Measurements from ENCODE around the gene SNX4.
A peak's percentile ranks its signal among the peaks of the same experiment; 100 is the strongest.
"Not testable (repeated sequence)": the region's sequence is repeated elsewhere in the genome, so short reads cannot be mapped to it uniquely, and the experiment has no call there.

SNX4 gene

DNA sequence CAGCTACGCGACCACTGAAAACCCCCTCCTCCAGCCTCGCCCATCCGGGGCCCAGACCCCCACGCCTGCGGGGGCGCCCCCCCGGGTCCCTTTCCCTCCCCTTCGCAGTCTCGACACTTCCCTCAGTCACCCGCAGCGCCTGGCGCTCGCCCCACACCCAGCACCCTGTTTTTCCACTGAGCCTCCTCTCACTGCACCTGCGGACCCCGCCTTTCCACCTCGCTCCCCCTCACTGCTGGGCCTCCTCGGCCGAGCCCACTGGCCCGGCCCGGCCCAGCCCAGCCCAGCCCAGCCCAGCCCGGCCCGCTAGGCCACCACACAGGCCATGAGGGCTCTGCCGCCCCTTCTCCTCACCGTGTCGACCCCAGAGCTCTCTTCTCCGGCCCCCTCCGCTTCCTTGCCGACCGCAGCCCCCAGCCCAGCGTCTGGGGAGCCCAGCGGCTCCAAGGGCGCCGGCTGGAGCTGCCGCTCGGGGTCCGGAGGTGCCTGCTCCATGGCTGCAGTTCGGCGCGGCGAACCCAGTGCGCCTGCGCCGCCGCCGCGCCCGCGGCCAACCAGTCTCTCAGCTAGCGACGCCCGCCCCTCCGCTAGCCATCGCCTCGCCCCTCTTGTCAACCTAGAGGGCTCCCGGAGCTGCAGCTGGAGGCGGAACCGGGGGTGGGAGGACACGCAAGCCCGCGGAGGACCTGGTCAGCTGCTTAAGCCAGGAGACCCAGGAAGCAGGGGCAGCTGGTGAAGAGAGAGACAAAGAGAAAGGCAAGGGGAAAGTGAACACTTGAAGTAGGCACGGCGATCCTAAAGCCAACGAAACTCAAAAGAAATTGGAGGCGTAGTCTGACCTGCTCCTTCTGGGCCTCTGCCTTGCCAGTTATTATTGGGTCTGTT, at the start of gene SNX4:
SNX4 (minus strand) TSS at position 525 of the 885 bp plus-strand sequence; CDS start at position 495, 30 bp downstream.
- DNase-seq: peak; percentile 44 to 95 (median 87)

DNA sequence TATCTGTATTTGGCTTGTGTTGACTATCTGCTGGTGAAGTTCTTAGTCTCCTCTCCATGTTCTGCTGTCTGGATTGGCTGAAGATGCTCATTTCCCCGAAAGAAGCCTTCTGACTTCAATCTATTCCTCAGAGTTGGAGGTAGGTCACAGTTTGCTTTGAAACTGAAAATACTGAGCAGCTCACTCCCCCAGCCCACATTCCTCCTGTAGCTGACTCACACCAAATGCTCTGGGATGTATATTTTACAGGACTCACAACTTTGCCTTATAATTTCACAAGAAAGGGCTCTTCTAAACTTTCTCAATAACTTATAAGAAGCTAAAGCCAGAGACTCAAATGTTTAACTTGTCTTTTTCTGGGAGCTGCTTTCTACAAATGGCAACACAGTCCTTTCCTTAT, 36.3 kb upstream of the SNX4 start:
- no peak for DNase-seq

DNA sequence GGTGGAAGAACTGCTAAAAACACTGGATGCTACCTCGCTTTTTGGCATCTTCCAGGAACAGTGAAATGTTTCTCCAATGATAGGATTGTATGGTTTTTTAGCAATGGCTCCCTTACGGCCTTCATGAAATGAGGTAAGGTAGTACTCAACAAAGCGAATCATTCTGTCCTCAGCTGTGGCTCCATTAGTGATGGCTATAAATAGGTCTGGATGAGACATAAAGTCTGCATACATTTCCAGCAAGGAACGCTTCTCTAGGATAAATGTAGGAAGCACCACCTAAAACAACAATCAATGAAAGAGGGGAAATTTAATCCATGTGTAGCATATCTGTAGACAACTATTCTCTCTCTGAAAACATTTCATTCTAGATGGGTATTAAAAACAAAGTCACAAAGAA, 32.4 kb upstream of the SNX4 start:
- DNase-seq: no peak

GRCh38 chr3:125528920-125529319, 8.9 kb upstream of the SNX4 start:
- DNase-seq: no peak

DNA sequence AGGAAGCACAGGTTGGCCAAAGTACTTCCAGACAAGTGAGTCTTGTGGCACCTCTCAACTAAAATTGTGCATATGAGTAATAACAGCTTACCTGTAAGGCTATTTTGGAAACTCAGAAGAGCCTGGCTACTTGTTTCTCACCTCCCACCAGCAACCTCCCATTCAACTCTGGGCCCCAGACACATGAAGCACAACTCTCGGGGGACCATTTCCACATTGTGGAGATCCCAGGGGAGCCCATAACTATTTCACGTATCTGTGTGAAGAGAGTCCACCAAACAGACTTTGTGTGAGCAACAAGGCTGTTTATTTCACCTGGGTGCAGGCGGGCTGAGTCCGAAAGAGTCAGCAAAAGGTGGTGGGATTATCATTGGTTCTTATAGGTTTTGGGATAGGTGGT, 5.2 kb upstream of the SNX4 start:
- DNase-seq: no peak

- not testable (repeated sequence) for DNase-seq
These were observed 539 bp upstream of the SNX4 start for GRCh38 chr3:125520563-125520919.

GRCh38 chr3:125515421-125515820, 4.6 kb downstream of the SNX4 start:
- DNase-seq: no peak

DNA sequence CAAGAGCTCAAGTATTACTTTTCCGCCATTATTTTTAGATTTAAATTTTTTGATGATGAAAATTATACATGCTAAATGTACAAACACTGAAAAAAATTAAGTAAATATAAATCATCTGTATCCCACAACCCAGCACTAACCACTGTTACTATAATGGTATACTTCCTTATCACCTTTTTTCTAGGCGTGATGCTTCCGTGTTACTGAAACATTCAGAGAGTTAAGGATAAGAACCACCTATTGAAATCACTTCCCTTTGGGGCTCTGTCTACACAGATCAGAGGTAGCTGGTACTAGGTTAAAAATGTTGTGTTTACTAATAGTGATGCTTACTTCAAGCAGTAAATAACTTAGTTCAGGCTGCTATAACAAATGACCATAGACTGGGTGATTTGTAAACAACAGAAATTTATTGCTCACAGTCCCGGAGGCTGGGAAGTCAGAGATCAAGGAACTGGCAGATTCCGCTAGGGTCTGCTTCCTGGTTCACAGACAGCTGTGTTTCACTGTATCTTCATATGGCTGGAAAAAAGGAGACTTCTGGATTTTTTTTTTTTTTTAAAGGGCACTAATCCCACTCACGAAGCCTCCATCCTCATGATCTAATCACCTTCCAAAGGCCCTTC, 6.4 kb downstream of the SNX4 start:
- no peak for DNase-seq

DNA sequence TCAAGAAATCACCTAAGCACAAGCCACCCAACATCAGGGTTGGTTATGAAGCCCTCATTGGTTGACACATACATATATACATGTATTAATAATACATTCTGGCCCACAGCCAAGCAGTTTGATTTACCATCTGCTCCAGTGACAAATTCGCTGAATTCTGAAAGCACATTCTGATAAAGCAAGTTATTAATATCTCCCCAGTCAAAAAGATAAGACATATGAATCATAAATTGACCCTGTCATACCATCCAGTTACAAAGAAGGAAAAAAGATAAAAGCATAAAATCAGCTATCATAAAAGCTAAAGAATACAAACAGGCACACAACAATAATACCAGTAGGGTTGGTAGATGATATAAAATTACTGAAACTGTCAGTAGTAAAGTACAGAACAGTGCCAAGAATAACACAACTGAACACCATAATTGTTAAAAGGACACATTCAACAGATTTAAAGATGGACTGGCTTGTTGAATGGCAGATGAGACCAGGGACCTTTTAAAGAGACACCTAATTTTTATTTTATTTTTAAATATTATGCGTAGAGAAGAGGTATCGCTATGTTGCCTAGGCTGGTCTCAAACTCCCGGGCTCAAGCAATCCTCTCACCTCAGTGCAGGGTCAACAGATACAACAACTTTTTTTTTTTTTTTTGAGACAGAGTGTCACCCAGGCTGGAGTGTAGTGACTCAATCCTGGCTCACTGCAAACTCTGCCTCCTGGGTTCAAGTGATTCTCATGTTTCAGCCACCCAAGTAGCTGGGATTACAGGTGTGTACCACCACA, 7.7 kb downstream of the SNX4 start:
- DNase-seq: no peak

GRCh38 chr3:125511420-125512118, 8.4 kb downstream of the SNX4 start:
- DNase-seq: no peak

DNA sequence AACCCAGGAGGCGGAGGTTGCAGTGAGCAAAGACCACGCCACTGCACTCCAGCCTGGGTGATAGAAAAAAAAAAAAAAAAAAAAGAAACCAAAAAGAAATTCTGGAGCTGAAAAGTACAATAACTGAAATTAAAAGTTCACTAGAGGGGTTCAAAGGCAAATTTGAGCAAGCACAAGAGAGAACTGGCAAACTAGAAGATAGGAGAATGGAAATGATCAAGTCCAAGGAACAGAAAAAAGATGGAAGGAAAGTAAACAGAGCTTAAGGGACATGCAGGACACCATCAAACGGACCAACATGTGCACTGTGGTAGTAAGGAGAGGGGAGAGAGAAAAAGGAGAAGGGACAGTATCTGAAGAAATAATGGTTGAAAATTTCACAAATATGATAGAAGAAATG, 12.9 kb downstream of the SNX4 start:
- DNase-seq: no peak

DNA sequence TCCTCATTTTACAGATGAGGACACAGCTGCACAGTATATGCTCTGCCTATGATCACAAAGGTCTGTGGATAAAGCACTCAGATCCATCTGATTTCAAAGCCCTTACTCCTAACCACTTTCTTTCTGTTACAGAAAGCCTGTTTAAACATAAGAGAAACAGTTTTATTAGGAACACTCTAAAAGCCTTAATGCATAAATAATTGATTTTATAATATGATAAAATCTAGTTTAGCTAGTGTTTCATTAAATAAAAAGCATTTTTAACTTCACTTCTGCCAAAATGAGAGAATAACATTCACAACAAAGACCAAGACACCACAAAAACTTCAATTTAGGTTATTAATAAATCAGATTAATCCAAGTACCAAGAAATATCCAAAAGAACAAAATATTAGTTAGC, 21.4 kb downstream of the SNX4 start:
- DNase-seq: no peak

- DNase-seq: no peak
These were observed 23.3 kb downstream of the SNX4 start for GRCh38 chr3:125496701-125497100.

DNA sequence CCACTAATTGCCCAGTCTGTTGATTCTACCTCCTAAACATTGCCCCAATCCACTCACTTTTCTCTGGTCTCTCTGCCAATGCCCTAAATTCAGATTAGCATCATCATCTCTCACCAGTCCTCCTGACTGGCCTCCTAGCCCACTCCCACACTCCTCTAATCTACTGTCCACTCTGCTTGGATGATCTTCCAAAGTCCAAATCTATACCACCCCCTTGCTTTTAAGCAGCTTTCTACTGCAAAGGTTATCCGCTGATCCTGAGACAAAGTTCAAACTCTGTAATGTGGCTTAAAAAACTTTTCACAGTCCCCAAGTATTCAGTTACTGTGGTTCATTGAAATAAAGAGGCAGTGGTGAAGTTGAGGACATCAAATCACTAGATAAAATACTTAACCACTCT, 37.6 kb downstream of the SNX4 start:
- no peak for DNase-seq

DNA sequence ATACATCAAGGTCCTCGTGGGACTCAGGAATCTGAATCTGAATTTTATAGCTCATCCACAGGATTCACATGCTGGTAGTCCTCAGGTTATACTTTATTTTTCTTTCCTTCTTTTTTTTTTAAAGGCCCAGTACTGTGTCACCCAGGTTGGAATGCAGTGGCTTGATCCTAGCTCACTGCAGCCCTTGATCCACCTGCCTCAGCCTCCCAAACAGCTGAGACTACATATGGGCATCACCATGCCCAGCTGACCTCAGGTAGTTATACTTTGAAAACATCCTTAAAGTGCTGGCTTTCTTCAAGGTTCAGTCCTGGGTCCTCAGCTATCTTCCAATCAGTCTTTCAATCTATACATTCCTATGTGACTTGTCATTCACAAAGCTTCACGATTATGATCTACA, 38.2 kb downstream of the SNX4 start:
- DNase-seq: no peak

- DNase-seq: not testable (repeated sequence)
These were observed 38.6 kb downstream of the SNX4 start for GRCh38 chr3:125481375-125481759.

DNA sequence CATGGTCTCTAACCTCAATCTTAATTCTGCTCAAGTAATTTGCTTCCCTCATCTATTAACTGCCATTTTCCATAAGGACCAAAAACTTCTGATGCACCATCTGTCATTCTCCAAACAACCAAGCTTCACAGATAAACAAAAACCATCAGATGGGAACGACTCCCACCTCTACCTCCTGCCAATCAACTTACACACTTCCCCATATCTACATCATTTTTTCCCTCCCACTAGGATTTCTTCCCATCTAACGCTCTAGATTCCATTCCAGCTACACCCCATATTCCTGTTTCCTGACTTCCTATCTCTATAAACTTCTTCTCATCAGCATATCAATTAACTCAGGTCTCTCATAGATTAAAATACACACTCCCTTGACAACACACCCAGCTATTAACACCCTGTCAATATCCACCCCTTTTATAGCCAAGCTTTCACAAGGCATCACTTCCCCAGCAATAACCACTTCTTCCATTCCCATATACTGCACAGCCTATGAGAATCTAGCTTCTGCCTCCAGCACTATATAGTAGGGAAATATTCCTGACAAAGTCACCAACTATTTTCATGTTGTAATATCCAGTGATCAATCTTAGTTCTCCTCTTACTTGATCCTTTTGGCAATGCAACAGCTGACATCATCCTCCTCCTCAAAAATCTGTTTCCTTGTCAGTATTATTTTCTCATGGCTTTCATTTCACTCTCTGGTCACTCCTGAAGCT, 39.2 kb downstream of the SNX4 start:
- no peak for DNase-seq

- DNase-seq: no peak
These were observed 40.9 kb downstream of the SNX4 start for GRCh38 chr3:125479091-125479490.

DNA sequence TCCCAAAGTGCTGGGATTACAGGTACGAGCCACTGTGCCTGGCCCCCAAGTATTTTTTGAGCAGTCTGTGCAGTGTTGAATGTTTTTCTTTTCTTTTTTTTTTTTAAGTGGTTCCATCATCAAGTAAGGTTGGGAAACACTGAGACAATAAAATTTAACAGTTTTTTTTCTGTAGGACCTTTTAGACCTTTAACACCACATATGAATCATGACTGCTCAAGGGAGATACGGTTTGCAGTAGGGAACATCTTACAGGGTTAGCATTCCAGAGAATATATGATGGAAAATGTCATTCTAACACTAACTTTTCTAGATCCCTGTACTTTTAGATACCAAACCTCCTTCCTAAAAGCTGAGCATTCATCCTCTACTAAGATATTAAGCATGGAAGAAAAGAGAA, 41.7 kb downstream of the SNX4 start:
- DNase-seq: no peak

GRCh38 chr3:125477701-125478100, 42.3 kb downstream of the SNX4 start:
- DNase-seq: no peak

DNA sequence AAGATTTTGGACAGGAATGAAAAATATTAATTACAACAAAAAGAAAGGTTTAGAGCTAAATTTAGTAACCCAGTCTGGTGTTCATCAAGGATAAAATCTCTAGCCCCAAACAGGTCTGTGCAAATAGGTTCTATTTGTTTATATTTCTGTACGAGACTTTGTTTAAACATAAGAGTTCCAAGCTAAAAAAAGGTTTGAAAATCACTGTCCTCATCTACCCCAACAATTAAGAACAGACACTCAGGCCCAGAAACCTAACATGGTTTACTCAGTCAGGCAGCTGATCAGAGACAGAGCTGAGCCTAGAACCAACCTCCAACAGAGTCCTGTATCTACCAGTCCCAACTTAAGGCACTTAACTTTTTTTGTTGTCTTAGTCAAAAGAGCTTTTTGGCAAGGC, 49.3 kb downstream of the SNX4 start:
- no peak for DNase-seq

Data from anterior cingulate cortex (tissue), 58 donors.